NCI-H2107 (cell line): ENCODE results near the gene NELL1.
A peak's percentile ranks its signal among the peaks of the same experiment; 100 is the strongest.
"Not testable (repeated sequence)": the region's sequence is repeated elsewhere in the genome, so short reads cannot be mapped to it uniquely, and the experiment has no call there.

Experiments used
- DNase-seq: peaks from one replicate; lab custom pipeline; 2025; lab: John Stamatoyannopoulos, UW

Gene NELL1

GRCh38 chr11:21110415-21110814 is 441.0 kb downstream of the NELL1 start:
- no peak for DNase-seq

DNA sequence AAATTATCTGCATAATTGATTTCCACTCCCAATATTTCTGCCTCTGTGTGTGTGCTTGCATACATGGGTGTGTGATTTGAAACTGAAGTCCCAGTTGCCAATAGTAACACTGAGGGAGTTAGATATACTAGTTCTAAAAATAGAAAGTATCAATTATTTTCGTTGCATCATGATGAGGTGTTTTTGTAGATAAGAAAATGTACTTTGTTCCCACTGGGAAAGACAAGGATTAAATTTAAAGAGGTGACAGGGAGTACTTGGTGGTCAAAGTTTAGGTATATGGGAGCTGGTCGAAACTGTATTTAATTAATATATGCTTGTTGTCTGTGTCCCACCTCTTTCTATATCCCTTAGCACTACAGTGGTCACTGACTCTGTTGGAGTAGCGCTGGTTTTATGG is 444.5 kb downstream of the NELL1 start:
- DNase-seq: no peak

DNA sequence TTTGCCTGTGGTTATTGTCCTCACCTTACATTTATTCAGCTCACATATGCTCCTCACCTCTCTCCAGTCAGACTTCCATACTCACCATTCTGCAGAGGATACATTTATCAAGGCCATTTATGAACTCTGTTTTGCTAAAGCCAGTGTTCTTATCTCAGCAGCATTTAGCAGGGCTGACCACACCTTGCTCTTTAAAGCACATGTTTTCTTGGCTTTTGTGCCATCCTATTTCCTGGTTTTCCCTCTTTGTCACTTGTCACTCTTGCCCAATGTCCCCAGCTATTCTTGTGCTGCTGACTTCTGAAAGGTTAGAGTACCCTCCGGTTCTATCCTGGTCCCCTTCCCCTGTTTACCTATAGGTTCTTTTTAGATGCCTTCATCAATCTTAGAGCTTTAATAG is 446.6 kb downstream of the NELL1 start:
- no peak for DNase-seq

- DNase-seq: no peak
These were observed 450.0 kb downstream of the NELL1 start for GRCh38 chr11:21119411-21119810.

- DNase-seq: no peak
These were observed 452.6 kb downstream of the NELL1 start for GRCh38 chr11:21121991-21122390.

DNA sequence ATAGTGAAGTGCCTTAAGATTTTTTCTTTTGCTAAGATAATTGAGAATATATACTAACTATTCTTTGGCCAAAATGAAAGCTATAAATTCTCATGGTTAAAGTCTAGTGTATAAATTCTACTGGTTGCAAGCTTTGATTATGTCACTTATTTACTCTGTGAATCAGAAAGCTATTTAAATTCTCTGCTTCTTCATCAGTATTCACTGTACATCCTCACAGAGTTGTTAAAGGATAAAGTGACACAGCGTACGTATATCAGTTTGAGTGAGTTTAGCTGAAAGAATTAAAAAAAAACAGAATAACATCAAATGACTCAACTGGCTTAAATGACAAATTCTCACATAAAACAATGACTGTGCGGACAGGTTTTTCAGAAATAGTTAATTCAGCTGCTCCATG is 453.1 kb downstream of the NELL1 start:
- DNase-seq: no peak

DNA sequence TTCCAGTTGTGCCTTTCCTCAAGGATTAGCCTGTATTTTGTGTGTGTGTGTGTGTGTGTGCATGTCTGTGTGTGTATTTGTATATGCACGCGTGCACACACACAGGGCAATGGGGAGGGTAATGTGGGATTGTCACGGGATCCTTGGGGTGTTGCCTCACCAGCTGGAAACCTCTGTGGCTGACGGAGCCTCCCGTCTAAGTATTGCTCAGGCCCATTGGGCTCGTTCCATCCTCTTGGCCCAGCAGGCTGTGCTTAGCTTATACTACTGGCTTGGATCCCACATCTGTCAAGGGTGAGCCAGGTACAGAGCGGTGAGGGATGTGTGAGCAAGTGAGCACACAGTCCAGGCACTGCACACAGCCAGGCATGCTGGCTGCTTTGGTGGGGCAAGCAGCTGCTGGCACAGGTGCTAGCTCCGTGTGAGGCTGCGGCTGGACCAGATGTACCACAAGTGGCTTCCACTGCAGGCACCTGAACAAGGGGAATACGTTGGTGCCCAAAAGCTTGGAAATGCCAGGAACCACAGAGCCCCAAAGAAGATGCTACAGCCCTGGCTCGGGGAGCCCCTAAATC is 462.8 kb downstream of the NELL1 start:
- no peak for DNase-seq

DNA sequence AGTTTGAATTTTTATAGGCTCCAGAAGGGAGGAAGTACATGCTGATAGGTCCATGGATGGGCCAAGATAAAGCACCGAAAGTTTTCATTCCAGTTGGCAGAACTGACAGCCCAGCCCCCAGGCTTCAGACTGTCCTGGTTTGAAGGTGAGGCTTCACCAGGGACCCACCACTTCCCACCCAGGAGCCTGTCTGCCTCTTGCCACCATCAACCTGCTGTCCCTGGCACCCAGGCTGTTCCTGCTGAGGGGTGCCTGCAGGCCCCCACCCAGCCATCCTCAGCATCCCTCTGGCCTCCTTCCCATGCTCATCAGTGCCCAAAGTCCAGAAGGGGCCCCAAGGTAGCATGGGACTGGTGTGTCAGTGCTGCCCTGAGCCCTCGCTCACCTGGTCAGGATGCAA is 463.9 kb downstream of the NELL1 start:
- DNase-seq: no peak

DNA sequence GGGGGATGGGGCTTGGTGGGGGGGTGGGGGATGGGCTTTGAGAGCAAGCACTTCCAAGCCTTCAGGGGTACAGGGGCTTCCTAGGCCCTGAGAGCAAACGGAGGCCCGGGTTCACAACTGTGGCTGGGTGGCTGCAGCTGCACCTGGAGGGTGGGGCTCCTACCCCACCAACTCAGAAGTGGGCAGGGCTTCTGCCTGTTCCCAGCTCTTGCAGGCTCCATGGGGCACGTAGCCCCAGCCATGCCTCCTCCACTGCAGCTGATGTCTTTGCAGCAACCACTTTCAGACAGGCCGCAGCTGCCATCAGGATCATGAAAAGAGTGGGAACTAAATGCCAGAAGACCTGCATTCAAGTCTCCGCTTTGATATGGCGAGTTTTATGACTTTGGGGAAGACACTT is 464.3 kb downstream of the NELL1 start:
- no peak for DNase-seq

- no peak for DNase-seq
These were observed 468.4 kb downstream of the NELL1 start for GRCh38 chr11:21137803-21138202.

GRCh38 chr11:21141557-21141956 is 472.2 kb downstream of the NELL1 start:
- DNase-seq: not testable (repeated sequence)

- no peak for DNase-seq
These were observed 472.6 kb downstream of the NELL1 start for GRCh38 chr11:21142007-21142406.

DNA sequence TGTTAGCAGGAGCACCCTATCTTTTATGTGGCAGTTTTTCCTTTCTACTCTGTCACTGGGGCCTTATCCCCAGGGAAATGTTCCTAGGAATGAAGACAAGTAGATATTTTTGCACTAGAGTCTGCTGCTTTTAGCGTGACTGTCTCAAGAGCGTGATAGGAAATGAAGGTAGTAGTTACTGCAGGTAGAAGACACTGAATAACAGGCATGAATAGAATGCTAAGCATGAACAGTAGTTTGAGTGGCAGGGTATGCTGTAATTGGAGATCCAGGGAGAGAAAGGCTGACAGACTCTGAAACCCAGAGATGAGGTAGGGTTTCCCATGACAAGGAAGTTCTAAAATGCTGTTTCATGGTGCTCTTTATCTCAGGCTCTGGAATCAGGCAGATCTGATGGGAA is 475.1 kb downstream of the NELL1 start:
- DNase-seq: peak; percentile 29

DNA sequence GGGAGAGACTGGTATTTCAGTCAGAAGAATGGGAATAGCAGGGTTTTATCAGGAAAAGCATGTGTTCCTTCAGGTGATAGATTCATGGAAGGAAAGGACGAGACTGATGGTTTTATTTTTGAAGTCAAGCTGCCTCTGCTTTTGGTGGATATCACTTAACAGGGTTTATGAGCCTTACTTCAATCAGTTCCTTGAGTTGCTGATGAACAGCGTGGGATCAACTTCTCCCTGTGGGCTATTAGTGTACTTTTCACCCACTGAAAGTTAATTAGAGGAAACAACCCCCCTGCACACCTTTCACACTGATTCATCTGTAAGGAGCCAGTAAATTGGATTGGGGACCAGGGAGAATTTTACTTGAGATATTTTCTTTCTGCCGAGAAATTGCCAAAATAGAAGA is 479.0 kb downstream of the NELL1 start:
- DNase-seq: no peak

- no peak for DNase-seq
These were observed 490.8 kb downstream of the NELL1 start for GRCh38 chr11:21160140-21160539.

DNA sequence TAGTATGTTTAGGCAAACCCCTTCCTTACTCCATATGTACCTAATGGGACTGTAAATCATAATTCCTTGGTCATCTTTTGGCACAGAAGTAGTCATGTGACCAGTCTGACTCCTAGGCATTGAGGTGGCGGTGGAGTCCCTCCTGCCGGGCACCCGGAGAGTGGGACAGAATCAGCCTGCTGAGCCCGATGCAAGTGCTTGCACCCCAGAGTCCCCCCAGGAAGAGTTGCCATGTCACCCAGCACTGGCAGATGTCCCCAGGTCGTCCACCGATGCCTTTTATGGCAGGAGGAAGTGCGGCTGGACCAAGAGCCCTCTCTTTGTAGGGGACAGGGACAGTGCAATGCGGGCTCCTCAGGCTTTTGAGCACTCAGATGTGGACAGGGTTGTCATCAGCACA is 500.3 kb downstream of the NELL1 start:
- DNase-seq: no peak

- DNase-seq: no peak
These were observed 504.1 kb downstream of the NELL1 start for GRCh38 chr11:21173476-21173875.

GRCh38 chr11:21174781-21175180 is 505.4 kb downstream of the NELL1 start:
- no peak for DNase-seq

DNA sequence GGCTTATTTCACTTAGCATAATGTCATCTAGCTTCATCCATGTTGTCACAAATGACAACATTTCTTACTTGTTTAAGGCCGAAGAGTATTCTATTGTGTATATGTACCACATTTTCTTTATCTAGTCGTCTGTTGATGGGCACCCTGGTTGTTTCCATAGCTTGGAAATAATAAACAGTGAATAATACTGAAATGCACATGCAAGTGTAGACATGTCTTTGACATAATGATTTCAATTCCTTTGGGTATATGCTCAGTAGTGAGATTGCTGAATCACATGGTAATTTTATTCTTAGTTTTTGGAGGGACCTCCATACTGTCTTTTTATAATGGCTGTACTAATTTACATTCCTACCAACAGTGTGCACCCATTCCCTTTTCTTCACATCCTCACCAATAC is 508.0 kb downstream of the NELL1 start:
- DNase-seq: no peak

- DNase-seq: no peak
These were observed 510.4 kb downstream of the NELL1 start for GRCh38 chr11:21179770-21180169.

DNA sequence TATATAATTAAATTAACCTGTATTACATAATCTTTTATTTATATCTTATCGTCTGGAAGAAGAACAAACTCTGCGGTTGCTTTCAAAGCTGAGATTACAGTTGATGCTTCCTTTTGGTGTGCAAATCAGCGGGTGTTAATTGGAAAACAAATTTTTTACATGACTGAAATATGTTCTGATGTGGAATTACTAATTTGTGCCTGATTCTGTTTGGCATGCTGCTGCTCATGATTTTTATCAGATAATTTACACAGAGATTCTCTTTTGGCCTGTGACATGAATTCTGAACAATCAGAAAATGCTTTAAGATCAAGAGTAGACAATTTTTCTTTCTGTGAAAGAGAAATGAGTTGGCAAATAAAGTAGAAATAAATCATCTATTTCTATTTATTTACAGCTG is 510.8 kb downstream of the NELL1 start:
- DNase-seq: no peak

DNA sequence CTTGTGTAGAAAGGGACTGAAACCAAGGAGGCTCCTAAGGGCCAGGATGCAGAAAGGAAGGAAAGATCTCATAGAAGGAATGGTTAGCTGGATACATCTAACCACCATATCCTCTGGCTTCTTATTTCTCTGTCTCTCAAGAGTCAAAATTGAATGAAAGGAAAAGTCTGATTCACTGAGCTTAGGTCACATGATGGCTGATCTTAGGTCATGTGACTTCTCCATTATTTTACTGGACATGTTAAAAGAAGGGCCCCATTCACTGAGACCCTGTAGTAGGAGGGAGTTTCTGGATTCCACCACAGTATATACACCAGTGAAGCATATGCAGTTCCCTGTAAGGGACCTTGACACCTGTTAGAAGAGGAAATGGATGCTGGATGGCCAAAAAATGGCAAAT is 516.6 kb downstream of the NELL1 start:
- DNase-seq: no peak

GRCh38 chr11:21190181-21190580 is 520.8 kb downstream of the NELL1 start:
- no peak for DNase-seq

DNA sequence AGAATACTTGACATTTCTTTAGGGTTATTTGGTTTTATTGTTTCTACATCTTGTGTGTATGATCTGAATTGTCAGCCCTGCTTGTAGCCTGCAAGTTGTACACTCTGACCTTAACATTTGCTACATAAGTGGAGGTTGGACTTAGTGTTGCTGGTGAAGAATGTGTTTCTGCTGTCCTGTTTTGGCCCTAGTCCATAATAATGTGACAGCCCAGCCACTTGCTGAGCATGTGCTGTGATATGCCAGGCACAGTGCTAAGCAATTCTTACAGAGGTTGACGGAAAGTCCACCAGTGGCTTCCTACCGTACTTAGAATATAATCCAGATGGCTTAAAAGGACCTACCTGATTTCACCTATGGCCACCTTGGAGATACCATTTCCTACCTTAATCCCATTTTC is 526.6 kb downstream of the NELL1 start:
- DNase-seq: no peak

GRCh38 chr11:21198498-21198897 is 529.1 kb downstream of the NELL1 start:
- DNase-seq: no peak
